ENCODE data around the gene EGFL6. TPM values are rescaled to one million over a fixed set of nuclear protein-coding genes. Genes with fewer than 3 reads are reported as not detected.

The EGFL6 gene
- total and polyA plus RNA-seq, 2 of the 4 experiments (the other 2 are of a cell fraction), result not detected

GRCh38 chrX:13574600-13574999, 5.2 kb downstream of the EGFL6 start:
- Histone ChIP-seq H4K5ac (ENCODE audit: low read depth, low read length) (no peak overlapping the region), H4K20me1 (ENCODE audit: insufficient read depth, low read length) (no peaks in the 10 kb centered on the region), H2AK5ac (ENCODE audit: low read depth, low read length) (no peak overlapping the region), H4K91ac (ENCODE audit: insufficient read depth, low read depth, low read length) (no peak overlapping the region), H3K9ac (ENCODE audit: low read depth, low read length) (no peak overlapping the region), H3K79me1 (ENCODE audit: low read depth in 1 of 2, low read length in 2 of 2) (no peaks in the 10 kb centered on the region), H3K4me2 (ENCODE audit: low read depth, low read length) (no peak overlapping the region), H3K27me3 (ENCODE audit: control insufficient read depth, insufficient read depth, low read length) (peaks cover 18% of the 10 kb centered on the region), H2AFZ (replicated peaks; ENCODE audit: low read length, poor library complexity) (no peak overlapping the region), H3K36me3 (ENCODE audit: control insufficient read depth, insufficient read depth, low read length) (no peaks in the 10 kb centered on the region), H2BK15ac (ENCODE audit: low read depth, low read length) (no peak overlapping the region), H3K18ac (ENCODE audit: low read depth, low read length) (no peak overlapping the region), H2AK9ac (replicated peaks; ENCODE audit: low read depth, low read length, poor library complexity) (no peak overlapping the region), H3K4ac (ENCODE audit: low read depth, low read length) (no peak overlapping the region), H2BK120ac (ENCODE audit: low read depth, low read length) (no peak overlapping the region), H4K8ac (ENCODE audit: low read depth in 2 of 2, low read length in 2 of 2) (no peak overlapping the region), H3K9me1 (ENCODE audit: insufficient read depth, low read length) (no peaks in the 10 kb centered on the region), H3K23ac (ENCODE audit: low read depth, low read length) (no peak overlapping the region), H3K14ac (replicated peaks; ENCODE audit: low read depth, low read length) (no peak overlapping the region), H3K27ac (ENCODE audit: insufficient read depth, low read length) (no peak overlapping the region), H2BK5ac (ENCODE audit: low read depth, low read length, poor library complexity, severe bottlenecking) (no peak overlapping the region), H3K4me3 (ENCODE audit: insufficient read depth, low read depth, low read length) (no peak overlapping the region), H3K56ac (ENCODE audit: extremely low read depth, insufficient read depth, low read length) (no peak overlapping the region), H2BK20ac (ENCODE audit: low read depth, low read length) (no peak overlapping the region), H3K4me1 (ENCODE audit: control insufficient read depth, insufficient read depth, low read length) (no peaks in the 10 kb centered on the region; the same call in 1 of the 2 replicates), H3K9me3 (ENCODE audit: control insufficient read depth, insufficient read depth, low read length) (no peaks in the 10 kb centered on the region)
- no peak for ATAC-seq (ENCODE audit: low read depth)
- CTCF ChIA-PET, result no interaction called here
- dilution Hi-C loops (cut with HindIII; ENCODE audit: low sequenced_read_pairs, unreplicated experiment), result no loop called here
- no peak for DNase-seq
- WGBS, 2 experiments (ENCODE audit: extremely low coverage in 2 of 2, insufficient read length in 1 of 2), result no CpG with 5 or more reads among the region's 1 CpG
- POLR2A ChIA-PET (ENCODE audit: unreplicated experiment), result no interaction called here
- in situ Hi-C loops (cut with MboI; ENCODE audit: low sequenced_read_pairs), result no loop called here
- no TSS peak for BruUV-seq (replicated peaks)
- TF ChIP-seq ELK1 (IDR thresholded peaks at IDR 0.05; ENCODE audit: borderline replicate concordance, low read depth, low read length) (no peak), NFE2L2 (IDR thresholded peaks at IDR 0.05; ENCODE audit: low read depth, low read length) (no peak), BHLHE40 (IDR thresholded peaks at IDR 0.05; ENCODE audit: low read depth, low read length) (no peak), POLR2A (IDR thresholded peaks at IDR 0.05; ENCODE audit: low read depth, low read length) (no peak), RFX5 (IDR thresholded peaks at IDR 0.05; ENCODE audit: low read depth, low read length) (no peak), CEBPB (IDR thresholded peaks at IDR 0.05; ENCODE audit: low read depth, low read length) (no peak), USF2 (IDR thresholded peaks at IDR 0.05; ENCODE audit: low read depth, low read length) (no peak), MAFK (IDR thresholded peaks at IDR 0.05; ENCODE audit: low read depth, low read length) (no peak), FOS (IDR thresholded peaks at IDR 0.05; ENCODE audit: low read depth, low read length) (no peak), MXI1 (IDR thresholded peaks at IDR 0.05; ENCODE audit: borderline replicate concordance, low read depth, low read length) (no peak), RCOR1 (IDR thresholded peaks at IDR 0.05; ENCODE audit: insufficient replicate concordance, low read length) (no peak), SMC3 (IDR thresholded peaks at IDR 0.05; ENCODE audit: low read depth, low read length) (no peak), MAZ (IDR thresholded peaks at IDR 0.05; ENCODE audit: borderline replicate concordance, low read depth, low read length) (no peak), CHD1 (IDR thresholded peaks at IDR 0.05; ENCODE audit: low read depth, low read length) (no peak), RAD21 (IDR thresholded peaks at IDR 0.05; ENCODE audit: low read length) (no peak)
- TF ChIP-seq, protein P1, sequence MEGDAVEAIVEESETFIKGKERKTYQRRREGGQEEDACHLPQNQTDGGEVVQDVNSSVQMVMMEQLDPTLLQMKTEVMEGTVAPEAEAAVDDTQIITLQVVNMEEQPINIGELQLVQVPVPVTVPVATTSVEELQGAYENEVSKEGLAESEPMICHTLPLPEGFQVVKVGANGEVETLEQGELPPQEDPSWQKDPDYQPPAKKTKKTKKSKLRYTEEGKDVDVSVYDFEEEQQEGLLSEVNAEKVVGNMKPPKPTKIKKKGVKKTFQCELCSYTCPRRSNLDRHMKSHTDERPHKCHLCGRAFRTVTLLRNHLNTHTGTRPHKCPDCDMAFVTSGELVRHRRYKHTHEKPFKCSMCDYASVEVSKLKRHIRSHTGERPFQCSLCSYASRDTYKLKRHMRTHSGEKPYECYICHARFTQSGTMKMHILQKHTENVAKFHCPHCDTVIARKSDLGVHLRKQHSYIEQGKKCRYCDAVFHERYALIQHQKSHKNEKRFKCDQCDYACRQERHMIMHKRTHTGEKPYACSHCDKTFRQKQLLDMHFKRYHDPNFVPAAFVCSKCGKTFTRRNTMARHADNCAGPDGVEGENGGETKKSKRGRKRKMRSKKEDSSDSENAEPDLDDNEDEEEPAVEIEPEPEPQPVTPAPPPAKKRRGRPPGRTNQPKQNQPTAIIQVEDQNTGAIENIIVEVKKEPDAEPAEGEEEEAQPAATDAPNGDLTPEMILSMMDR (conservative IDR thresholded peaks at IDR 0.05; ENCODE audit: low read depth, low read length), result no peak
- intact Hi-C loops (cut with micrococcal nuclease), result no loop called here

Measured in IMR-90 (cell line).